Coronary artery (tissue), 2 donors: Measurements from ENCODE around the gene N4BP2.

ENCODE experiments used
- DNase-seq: peaks from one replicate; pipeline ENCODE4 v3.0.0-alpha.2; 2017; ENCODE audit warnings: low spot score
- H3K27ac ChIP-seq, 2 donors: fragments of 200-600 bp; sonication (generic); one replicate each; pipeline ENCODE4 v1.5.1; 2016 to 2019
- H3K4me3 ChIP-seq: fragments of 200-600 bp; sonication (generic); 2 replicates; pipeline ENCODE4 v1.5.1; 2016; ENCODE audit warnings: mild to moderate bottlenecking, moderate library complexity
- TF ChIP-seq, protein P1 (sequence below): fragments of 200-600 bp; sonication (generic); IDR thresholded peaks from one replicate; pipeline ENCODE4 v1.5.1; 2019; ENCODE audit warnings: antibody characterized with exemption

Gene N4BP2

DNA sequence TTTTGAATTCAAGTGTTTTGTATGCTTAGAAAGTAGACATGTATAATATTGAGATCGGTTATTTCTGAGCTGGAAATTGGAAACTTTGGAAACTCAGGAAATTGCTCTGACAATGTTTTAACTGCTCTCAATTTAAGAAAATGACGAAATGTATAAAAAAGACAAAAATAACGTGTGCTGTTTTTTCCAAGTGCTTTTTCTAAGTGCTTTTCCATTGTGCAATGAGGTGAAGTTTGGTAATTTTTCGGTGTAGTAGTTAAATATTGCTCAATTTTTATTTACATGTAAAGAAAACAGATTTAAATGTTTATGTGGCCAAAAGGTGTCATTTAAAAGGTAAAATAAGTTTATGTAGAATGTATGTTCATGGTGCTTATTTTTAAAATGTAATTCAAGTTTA is 100.8 kb downstream of the N4BP2 start:
- H3K4me3 ChIP-seq: no peak overlapping the region
- TF ChIP-seq, protein P1, sequence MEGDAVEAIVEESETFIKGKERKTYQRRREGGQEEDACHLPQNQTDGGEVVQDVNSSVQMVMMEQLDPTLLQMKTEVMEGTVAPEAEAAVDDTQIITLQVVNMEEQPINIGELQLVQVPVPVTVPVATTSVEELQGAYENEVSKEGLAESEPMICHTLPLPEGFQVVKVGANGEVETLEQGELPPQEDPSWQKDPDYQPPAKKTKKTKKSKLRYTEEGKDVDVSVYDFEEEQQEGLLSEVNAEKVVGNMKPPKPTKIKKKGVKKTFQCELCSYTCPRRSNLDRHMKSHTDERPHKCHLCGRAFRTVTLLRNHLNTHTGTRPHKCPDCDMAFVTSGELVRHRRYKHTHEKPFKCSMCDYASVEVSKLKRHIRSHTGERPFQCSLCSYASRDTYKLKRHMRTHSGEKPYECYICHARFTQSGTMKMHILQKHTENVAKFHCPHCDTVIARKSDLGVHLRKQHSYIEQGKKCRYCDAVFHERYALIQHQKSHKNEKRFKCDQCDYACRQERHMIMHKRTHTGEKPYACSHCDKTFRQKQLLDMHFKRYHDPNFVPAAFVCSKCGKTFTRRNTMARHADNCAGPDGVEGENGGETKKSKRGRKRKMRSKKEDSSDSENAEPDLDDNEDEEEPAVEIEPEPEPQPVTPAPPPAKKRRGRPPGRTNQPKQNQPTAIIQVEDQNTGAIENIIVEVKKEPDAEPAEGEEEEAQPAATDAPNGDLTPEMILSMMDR: no peak
- DNase-seq: no peak
- no peak overlapping the region for H3K27ac ChIP-seq

DNA sequence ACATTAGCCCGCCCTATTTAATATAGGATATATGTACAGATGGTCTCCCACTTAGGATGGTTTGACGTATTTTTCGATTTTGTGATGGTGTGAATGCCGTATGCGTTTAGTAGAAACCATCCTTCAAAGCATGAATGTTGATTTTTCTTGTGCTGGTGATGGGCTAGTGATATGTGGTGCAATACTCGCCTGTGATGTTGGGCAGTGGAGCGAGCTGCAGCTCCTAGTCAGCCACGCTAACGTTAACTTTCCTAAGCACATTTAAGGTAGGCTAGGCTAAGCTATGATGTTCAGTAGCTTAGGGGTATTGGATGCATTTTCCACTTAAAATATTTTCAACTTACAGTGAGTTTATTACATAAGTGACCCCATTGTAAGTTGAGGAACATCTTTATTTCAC is 103.6 kb downstream of the N4BP2 start:
- no peak for DNase-seq
- Histone ChIP-seq H3K27ac (no peak overlapping the region), H3K4me3 (no peak overlapping the region)
- TF ChIP-seq, protein P1: no peak

DNA sequence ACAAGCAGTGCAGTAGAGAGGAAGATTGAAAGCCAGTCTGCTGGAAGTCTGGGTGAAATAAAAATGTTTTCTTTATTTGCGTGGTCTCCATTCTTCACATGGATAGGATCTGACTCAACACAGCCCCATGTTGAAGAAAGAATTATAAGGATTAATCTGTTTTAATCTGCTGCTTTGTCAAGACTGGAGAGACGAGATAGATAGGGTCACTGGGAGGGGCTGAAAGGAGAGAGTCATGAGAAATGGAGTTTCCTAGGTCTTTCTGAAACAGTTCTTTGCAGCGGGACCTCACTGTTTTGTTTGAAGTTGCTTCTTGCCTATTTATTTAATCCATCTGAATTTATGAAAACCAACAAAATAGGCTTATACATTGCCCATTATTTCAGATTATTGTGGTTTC is 107.8 kb downstream of the N4BP2 start:
- TF ChIP-seq, protein P1: no peak
- no peak for DNase-seq
- Histone ChIP-seq H3K27ac (no peak overlapping the region), H3K4me3 (no peak overlapping the region)

DNA sequence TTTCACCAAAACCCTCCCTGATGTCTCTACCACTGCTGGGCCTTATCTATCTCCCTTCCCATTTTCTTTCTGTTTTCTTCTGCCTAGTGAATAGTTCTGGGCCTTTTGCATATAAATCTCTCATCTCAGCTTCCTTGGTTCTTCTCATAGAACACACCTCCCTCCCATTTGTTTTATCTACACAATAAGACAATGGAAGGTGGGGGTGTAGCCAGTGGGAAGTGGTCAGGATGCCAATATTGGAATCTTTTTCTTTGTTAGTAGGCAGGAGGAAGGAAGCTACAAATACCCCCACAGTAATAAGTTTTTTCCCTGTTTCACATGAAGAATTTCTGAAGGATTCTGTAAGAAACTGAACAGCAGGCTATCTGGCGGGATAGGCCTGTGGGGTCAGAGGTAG is 109.3 kb downstream of the N4BP2 start:
- H3K27ac ChIP-seq: no peak overlapping the region
- no peak overlapping the region for H3K4me3 ChIP-seq
- DNase-seq: no peak
- TF ChIP-seq, protein P1: no peak

DNA sequence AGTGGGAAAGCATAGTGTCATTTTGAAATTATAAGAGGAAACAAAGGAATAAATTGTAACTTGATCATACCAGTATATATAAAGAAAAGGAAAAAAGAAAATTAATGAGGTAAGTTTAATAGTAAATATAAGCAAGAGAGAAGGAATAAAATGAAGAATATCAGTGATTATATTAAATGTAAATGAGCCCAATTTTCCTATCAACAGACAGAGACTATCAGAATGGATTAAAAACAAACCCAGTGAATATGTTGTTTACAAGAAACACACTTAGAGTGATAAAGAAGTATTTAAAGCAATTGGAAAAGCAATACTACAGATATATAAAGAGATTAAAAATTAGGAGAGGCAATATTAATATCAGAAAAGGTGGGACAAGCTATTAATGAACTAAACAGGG is 111.4 kb downstream of the N4BP2 start:
- H3K27ac ChIP-seq: no peak overlapping the region
- H3K4me3 ChIP-seq: no peak overlapping the region
- DNase-seq: no peak
- TF ChIP-seq, protein P1: no peak

DNA sequence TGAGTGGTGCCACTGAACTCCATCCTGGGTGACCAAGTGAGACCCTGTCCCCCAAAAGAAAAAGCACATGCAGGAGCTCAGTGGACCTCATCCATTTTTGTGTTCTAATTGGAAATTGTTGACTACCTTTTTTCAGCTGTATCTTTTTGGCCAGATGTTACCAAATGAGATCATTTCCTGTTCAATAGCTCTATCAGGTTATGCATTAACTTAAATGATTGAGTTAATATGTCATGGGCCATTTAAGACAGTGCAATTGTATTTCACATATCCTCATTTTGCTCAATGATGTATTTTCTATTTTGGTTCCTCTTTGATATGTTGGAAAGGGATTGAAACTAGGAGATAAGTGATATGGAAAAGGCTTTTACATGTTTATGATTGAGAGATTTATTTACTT is 113.9 kb downstream of the N4BP2 start:
- TF ChIP-seq, protein P1: no peak
- H3K4me3 ChIP-seq: no peak overlapping the region
- no peak for DNase-seq
- no peak overlapping the region for H3K27ac ChIP-seq

DNA sequence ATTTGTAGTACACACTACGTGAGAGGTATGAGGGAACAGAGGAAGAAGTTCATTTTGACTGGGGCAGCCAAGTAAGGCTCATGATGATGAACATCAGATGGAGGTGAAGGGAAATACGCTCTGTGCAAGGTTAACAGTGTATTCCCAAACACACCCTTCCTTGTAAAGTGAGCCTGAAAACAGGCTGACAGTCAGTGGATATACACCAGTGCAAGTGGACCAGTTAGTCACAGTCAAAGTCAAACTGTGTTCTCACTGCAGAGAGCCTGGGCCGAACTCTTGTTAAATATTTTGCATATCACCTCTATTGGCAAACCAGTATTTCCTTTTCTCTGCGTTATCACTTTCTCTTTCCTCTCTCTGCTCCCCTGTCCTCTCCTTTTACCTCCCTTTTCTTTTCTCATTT is 116.8 kb downstream of the N4BP2 start:
- no peak overlapping the region for H3K4me3 ChIP-seq
- no peak overlapping the region for H3K27ac ChIP-seq
- DNase-seq: no peak
- TF ChIP-seq, protein P1: no peak
